Esophagus squamous epithelium (tissue), 4 donors: ENCODE results near the gene LDAF1.

Experiments used
- POLR2A ChIP-seq, 4 donors: fragments of 450-650 bp; IDR thresholded peaks; one replicate each; pipeline ENCODE4 v1.6.1; 2017; ENCODE audit warnings: antibody characterized with exemption in 4 of 4, mild to moderate bottlenecking in 4 of 4, moderate library complexity in 3 of 4
- TF ChIP-seq, protein P1 (sequence below), 6 experiments: fragments of 450-650 bp in 4 of 6; fragments of 200-600 bp in 2 of 6; sonication (generic) in 2 of 6; IDR thresholded peaks; one replicate each; pipeline ENCODE4 v1.5.1; 2016 to 2019; ENCODE audit warnings: antibody characterized with exemption in 6 of 6, mild to moderate bottlenecking in 4 of 6, moderate library complexity in 4 of 6

- TF ChIP-seq, protein P1, sequence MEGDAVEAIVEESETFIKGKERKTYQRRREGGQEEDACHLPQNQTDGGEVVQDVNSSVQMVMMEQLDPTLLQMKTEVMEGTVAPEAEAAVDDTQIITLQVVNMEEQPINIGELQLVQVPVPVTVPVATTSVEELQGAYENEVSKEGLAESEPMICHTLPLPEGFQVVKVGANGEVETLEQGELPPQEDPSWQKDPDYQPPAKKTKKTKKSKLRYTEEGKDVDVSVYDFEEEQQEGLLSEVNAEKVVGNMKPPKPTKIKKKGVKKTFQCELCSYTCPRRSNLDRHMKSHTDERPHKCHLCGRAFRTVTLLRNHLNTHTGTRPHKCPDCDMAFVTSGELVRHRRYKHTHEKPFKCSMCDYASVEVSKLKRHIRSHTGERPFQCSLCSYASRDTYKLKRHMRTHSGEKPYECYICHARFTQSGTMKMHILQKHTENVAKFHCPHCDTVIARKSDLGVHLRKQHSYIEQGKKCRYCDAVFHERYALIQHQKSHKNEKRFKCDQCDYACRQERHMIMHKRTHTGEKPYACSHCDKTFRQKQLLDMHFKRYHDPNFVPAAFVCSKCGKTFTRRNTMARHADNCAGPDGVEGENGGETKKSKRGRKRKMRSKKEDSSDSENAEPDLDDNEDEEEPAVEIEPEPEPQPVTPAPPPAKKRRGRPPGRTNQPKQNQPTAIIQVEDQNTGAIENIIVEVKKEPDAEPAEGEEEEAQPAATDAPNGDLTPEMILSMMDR (IDR thresholded peaks at IDR 0.05) = no peak
- no peak for TF ChIP-seq POLR2A (IDR thresholded peaks at IDR 0.05)
Observed at GRCh38 chr16:21186326-21186691, 27.8 kb downstream of the LDAF1 start.
